Measurements from ENCODE around the gene SNRNP70. TPM values are rescaled to one million over a fixed set of nuclear protein-coding genes. Genes with fewer than 3 reads are reported as not detected.

The SNRNP70 gene
- total and polyA plus RNA-seq, 2 of the 13 experiments (the other 11 are each of a cell fraction or from before 2014, with no cell fraction given): 150 to 210 TPM

GRCh38 chr19:49113762-49114629, 28.7 kb downstream of the SNRNP70 start, which contains the start of gene LIN7B (continued):
- TF ChIP-seq, protein P1, sequence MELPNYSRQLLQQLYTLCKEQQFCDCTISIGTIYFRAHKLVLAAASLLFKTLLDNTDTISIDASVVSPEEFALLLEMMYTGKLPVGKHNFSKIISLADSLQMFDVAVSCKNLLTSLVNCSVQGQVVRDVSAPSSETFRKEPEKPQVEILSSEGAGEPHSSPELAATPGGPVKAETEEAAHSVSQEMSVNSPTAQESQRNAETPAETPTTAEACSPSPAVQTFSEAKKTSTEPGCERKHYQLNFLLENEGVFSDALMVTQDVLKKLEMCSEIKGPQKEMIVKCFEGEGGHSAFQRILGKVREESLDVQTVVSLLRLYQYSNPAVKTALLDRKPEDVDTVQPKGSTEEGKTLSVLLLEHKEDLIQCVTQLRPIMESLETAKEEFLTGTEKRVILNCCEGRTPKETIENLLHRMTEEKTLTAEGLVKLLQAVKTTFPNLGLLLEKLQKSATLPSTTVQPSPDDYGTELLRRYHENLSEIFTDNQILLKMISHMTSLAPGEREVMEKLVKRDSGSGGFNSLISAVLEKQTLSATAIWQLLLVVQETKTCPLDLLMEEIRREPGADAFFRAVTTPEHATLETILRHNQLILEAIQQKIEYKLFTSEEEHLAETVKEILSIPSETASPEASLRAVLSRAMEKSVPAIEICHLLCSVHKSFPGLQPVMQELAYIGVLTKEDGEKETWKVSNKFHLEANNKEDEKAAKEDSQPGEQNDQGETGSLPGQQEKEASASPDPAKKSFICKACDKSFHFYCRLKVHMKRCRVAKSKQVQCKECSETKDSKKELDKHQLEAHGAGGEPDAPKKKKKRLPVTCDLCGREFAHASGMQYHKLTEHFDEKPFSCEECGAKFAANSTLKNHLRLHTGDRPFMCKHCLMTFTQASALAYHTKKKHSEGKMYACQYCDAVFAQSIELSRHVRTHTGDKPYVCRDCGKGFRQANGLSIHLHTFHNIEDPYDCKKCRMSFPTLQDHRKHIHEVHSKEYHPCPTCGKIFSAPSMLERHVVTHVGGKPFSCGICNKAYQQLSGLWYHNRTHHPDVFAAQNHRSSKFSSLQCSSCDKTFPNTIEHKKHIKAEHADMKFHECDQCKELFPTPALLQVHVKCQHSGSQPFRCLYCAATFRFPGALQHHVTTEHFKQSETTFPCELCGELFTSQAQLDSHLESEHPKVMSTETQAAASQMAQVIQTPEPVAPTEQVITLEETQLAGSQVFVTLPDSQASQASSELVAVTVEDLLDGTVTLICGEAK (IDR thresholded peaks at IDR 0.05): no peak
- TF ChIP-seq, protein P1 (CRISPR knock-in tag; IDR thresholded peaks at IDR 0.05): peak; percentile 45; the same call in 1 of the 2 replicates
- TF ChIP-seq, protein P2, sequence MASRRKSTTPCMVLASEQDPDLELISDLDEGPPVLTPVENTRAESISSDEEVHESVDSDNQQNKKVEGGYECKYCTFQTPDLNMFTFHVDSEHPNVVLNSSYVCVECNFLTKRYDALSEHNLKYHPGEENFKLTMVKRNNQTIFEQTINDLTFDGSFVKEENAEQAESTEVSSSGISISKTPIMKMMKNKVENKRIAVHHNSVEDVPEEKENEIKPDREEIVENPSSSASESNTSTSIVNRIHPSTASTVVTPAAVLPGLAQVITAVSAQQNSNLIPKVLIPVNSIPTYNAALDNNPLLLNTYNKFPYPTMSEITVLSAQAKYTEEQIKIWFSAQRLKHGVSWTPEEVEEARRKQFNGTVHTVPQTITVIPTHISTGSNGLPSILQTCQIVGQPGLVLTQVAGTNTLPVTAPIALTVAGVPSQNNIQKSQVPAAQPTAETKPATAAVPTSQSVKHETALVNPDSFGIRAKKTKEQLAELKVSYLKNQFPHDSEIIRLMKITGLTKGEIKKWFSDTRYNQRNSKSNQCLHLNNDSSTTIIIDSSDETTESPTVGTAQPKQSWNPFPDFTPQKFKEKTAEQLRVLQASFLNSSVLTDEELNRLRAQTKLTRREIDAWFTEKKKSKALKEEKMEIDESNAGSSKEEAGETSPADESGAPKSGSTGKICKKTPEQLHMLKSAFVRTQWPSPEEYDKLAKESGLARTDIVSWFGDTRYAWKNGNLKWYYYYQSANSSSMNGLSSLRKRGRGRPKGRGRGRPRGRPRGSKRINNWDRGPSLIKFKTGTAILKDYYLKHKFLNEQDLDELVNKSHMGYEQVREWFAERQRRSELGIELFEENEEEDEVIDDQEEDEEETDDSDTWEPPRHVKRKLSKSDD (CRISPR knock-in tag; IDR thresholded peaks at IDR 0.05; ENCODE audit: low read depth): no peak
- TF ChIP-seq NBN (conservative IDR thresholded peaks at IDR 0.05) (no peak), MAF1 (CRISPR knock-in tag; IDR thresholded peaks at IDR 0.05; ENCODE audit: borderline replicate concordance) (no peak), PAWR (CRISPR knock-in tag; IDR thresholded peaks at IDR 0.05; ENCODE audit: borderline replicate concordance) (no peak), PRMT3 (CRISPR knock-in tag; IDR thresholded peaks at IDR 0.05; ENCODE audit: borderline replicate concordance, low read depth) (0 out of 2 replicates have a peak, but pooled peaks have one; percentile 66), ZBTB42 (CRISPR knock-in tag; IDR thresholded peaks at IDR 0.05) (no peak), HHEX (CRISPR knock-in tag; IDR thresholded peaks at IDR 0.05) (no peak), THAP7 (CRISPR knock-in tag; IDR thresholded peaks at IDR 0.05) (peak; percentile 37; the same call in 1 of the 2 replicates)
